HL-60 (cell line): Measurements from ENCODE around the gene KDM2B.
A peak's percentile ranks its signal among the peaks of the same experiment; 100 is the strongest.

ENCODE experiments used
- DNase-seq, 2 experiments: peaks; one replicate each; pipeline ENCODE4 v3.0.0-alpha.2; 2010 to 2020; ENCODE audit warnings: low read depth in 1 of 2, low spot score in 1 of 2
- H3K27ac ChIP-seq: fragments of 250-450 bp; sonication (Bioruptor Pico); replicated peaks from 2 replicates; pipeline ENCODE4 v1.5.1; 2020; ENCODE audit warnings: mild to moderate bottlenecking, moderate library complexity
- H3K27me3 ChIP-seq: fragments of 250-450 bp; sonication (Bioruptor Pico); 2 replicates; pipeline ENCODE4 v1.5.1; 2021; ENCODE audit warnings: mild to moderate bottlenecking, moderate library complexity; ENCODE audit not compliant: insufficient read depth, poor library complexity, severe bottlenecking
- H3K4me3 ChIP-seq: replicated peaks from 2 replicates; pipeline ENCODE4 v1.5.1; 2011; ENCODE audit warnings: mild to moderate bottlenecking, control low read depth, low read length; ENCODE audit not compliant: insufficient read depth
- GABPA ChIP-seq: IDR thresholded peaks from 2 replicates; pipeline ENCODE4 v1.6.1; 2012; ENCODE audit warnings: low read depth
- POLR2AphosphoS5 ChIP-seq: IDR thresholded peaks from 2 replicates; pipeline ENCODE4 v1.6.1; 2012; ENCODE audit warnings: low read depth
- REST ChIP-seq: IDR thresholded peaks from 2 replicates; pipeline ENCODE4 v1.6.1; 2012; ENCODE audit warnings: low read depth; ENCODE audit not compliant: insufficient replicate concordance
- SPI1 ChIP-seq: IDR thresholded peaks from 2 replicates; pipeline ENCODE4 v1.6.1; 2012; ENCODE audit warnings: low read depth, mild to moderate bottlenecking, borderline replicate concordance
- TF ChIP-seq, protein P1 (sequence below): IDR thresholded peaks from one replicate; pipeline ENCODE4 v1.5.1; 2011; ENCODE audit warnings: low read length, control low read depth, inconsistent platforms; ENCODE audit not compliant: insufficient read depth

The KDM2B gene

GRCh38 chr12:121499929-121500793, 80.7 kb downstream of the KDM2B start:
- no peak overlapping the region for H3K27ac ChIP-seq
- TF ChIP-seq REST = no peak
- TF ChIP-seq, protein P1, sequence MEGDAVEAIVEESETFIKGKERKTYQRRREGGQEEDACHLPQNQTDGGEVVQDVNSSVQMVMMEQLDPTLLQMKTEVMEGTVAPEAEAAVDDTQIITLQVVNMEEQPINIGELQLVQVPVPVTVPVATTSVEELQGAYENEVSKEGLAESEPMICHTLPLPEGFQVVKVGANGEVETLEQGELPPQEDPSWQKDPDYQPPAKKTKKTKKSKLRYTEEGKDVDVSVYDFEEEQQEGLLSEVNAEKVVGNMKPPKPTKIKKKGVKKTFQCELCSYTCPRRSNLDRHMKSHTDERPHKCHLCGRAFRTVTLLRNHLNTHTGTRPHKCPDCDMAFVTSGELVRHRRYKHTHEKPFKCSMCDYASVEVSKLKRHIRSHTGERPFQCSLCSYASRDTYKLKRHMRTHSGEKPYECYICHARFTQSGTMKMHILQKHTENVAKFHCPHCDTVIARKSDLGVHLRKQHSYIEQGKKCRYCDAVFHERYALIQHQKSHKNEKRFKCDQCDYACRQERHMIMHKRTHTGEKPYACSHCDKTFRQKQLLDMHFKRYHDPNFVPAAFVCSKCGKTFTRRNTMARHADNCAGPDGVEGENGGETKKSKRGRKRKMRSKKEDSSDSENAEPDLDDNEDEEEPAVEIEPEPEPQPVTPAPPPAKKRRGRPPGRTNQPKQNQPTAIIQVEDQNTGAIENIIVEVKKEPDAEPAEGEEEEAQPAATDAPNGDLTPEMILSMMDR = peak; percentile 83

GRCh38 chr12:121495746-121496145, 85.1 kb downstream of the KDM2B start:
- TF ChIP-seq GABPA = no peak
- TF ChIP-seq, protein P1 = no peak
- TF ChIP-seq SPI1 = no peak
- TF ChIP-seq REST = no peak
- TF ChIP-seq POLR2AphosphoS5 = no peak
- H3K27me3 ChIP-seq = no peaks in the 10 kb centered on the region
- no peak overlapping the region for H3K27ac ChIP-seq
- DNase-seq = no peak
- H3K4me3 ChIP-seq = no peak overlapping the region

More at GRCh38 chr12:121499929-121500793, 80.7 kb downstream of the KDM2B start:
- DNase-seq = peak in 1 of 2 experiments; percentile 62
- no peak overlapping the region for H3K4me3 ChIP-seq
- H3K27me3 ChIP-seq = no peaks in the 10 kb centered on the region

- TF ChIP-seq, protein P1 = peak; percentile 64
- no peak for TF ChIP-seq REST
- no peak overlapping the region for H3K27ac ChIP-seq
- H3K27me3 ChIP-seq = no peaks in the 10 kb centered on the region
- H3K4me3 ChIP-seq = no peak overlapping the region
- no peak for DNase-seq
Measured at GRCh38 chr12:121494093-121494787, 86.6 kb downstream of the KDM2B start.
